Ovary (tissue), 3 donors: ENCODE measurements around the gene TRUB1.
A peak's percentile ranks its signal among the peaks of the same experiment; 100 is the strongest.

Experiments used
- CTCF ChIP-seq, 3 donors: fragments of 450-650 bp in 2 of 3; fragments of 200-600 bp in 1 of 3; IDR thresholded peaks; one replicate each; pipeline versions ENCODE4 v1.5.1 to v1.8.0; 2016 to 2022; ENCODE audit warnings: antibody characterized with exemption in 3 of 3, mild to moderate bottlenecking in 1 of 3
- POLR2A ChIP-seq: fragments of 450-650 bp; IDR thresholded peaks from one replicate; pipeline ENCODE4 v1.6.1; 2017; ENCODE audit warnings: antibody characterized with exemption, mild to moderate bottlenecking, moderate library complexity
- donor health status: DM: no; HTN: no; CAD: no.

- no peak for TF ChIP-seq CTCF (IDR thresholded peaks at IDR 0.05)
- TF ChIP-seq POLR2A = peak; percentile 44
These were observed at the start of gene TRUB1 for GRCh38 chr10:114937962-114938855.
